Activated naive CD4-positive, alpha-beta T cell (primary cell): ENCODE data around the gene MAP4K5.

ENCODE experiments used
- DNase-seq, 4 experiments: peaks; one replicate each; lab custom pipeline; 2025; lab: John Stamatoyannopoulos, UW

Gene MAP4K5

GRCh38 chr14:50476134-50476533 lies 56.2 kb downstream of the MAP4K5 start:
- DNase-seq = no peak

- DNase-seq = no peak
Measured at GRCh38 chr14:50475460-50475859, 56.9 kb downstream of the MAP4K5 start.

- no peak for DNase-seq
Measured at GRCh38 chr14:50471838-50472465, 60.4 kb downstream of the MAP4K5 start.

- DNase-seq = no peak
Measured at GRCh38 chr14:50469982-50470381, 62.4 kb downstream of the MAP4K5 start.

GRCh38 chr14:50462111-50462510 lies 70.3 kb downstream of the MAP4K5 start:
- no peak for DNase-seq

GRCh38 chr14:50453869-50454268 lies 78.5 kb downstream of the MAP4K5 start:
- no peak for DNase-seq

- no peak for DNase-seq
Measured at GRCh38 chr14:50452979-50453705, 79.2 kb downstream of the MAP4K5 start.

GRCh38 chr14:50452296-50452695 lies 80.1 kb downstream of the MAP4K5 start:
- no peak for DNase-seq

GRCh38 chr14:50451854-50452253 lies 80.5 kb downstream of the MAP4K5 start:
- no peak for DNase-seq

GRCh38 chr14:50447461-50447860 lies 84.9 kb downstream of the MAP4K5 start:
- DNase-seq = no peak

GRCh38 chr14:50434528-50434927 lies 97.8 kb downstream of the MAP4K5 start:
- no peak for DNase-seq

- DNase-seq = no peak
Measured at GRCh38 chr14:50432131-50432530, 100.2 kb downstream of the MAP4K5 start.

- DNase-seq = no peak
Measured at GRCh38 chr14:50425816-50426215, 106.6 kb downstream of the MAP4K5 start.

GRCh38 chr14:50425105-50425504 lies 107.3 kb downstream of the MAP4K5 start:
- no peak for DNase-seq

GRCh38 chr14:50423529-50423928 lies 108.8 kb downstream of the MAP4K5 start:
- no peak for DNase-seq

GRCh38 chr14:50421499-50421898 lies 110.9 kb downstream of the MAP4K5 start:
- no peak for DNase-seq

- no peak for DNase-seq
Measured at GRCh38 chr14:50417853-50418252, 114.5 kb downstream of the MAP4K5 start.

- DNase-seq = no peak
Measured at GRCh38 chr14:50410921-50411320, 121.4 kb downstream of the MAP4K5 start.

GRCh38 chr14:50410071-50410470 lies 122.3 kb downstream of the MAP4K5 start:
- no peak for DNase-seq

GRCh38 chr14:50407111-50407812 lies 125.1 kb downstream of the MAP4K5 start:
- no peak for DNase-seq

GRCh38 chr14:50403419-50403818 lies 128.9 kb downstream of the MAP4K5 start:
- no peak for DNase-seq

GRCh38 chr14:50402965-50403364 lies 129.4 kb downstream of the MAP4K5 start:
- no peak for DNase-seq

GRCh38 chr14:50400461-50400860 lies 131.9 kb downstream of the MAP4K5 start:
- no peak for DNase-seq
